Cardiac muscle cell (in vitro differentiated cells and primary cell): ENCODE data around the gene MOCS3. TPM values are rescaled to one million over a fixed set of nuclear protein-coding genes. Genes with fewer than 3 reads are reported as not detected.

Source experiments
- DNase-seq, 2 donors: peaks; one replicate each; pipeline versions ENCODE4 v3.0.0 to v3.0.0-alpha.2; 2010 to 2017; ENCODE audit warnings: low read depth in 1 of 2, low spot score in 1 of 2
- H3K27ac ChIP-seq: fragments of 200-600 bp; sonication (generic); 2 replicates; pipeline ENCODE4 v1.5.1; 2016
- H3K27me3 ChIP-seq: fragments of 200-600 bp; sonication (generic); 2 replicates; pipeline ENCODE4 v1.6.0; 2016; ENCODE audit warnings: control low read depth
- H3K36me3 ChIP-seq: fragments of 200-600 bp; sonication (generic); 2 replicates; pipeline ENCODE4 v1.5.1; 2016; ENCODE audit warnings: control low read depth
- H3K4me1 ChIP-seq: fragments of 200-600 bp; sonication (generic); 2 replicates; pipeline ENCODE4 v1.8.1; 2017; ENCODE audit warnings: low read depth, mild to moderate bottlenecking, mixed run types
- H3K4me3 ChIP-seq: fragments of 200-600 bp; sonication (generic); 2 replicates; pipeline ENCODE4 v1.5.1; 2016; ENCODE audit warnings: mild to moderate bottlenecking
- H3K9me3 ChIP-seq: fragments of 200-600 bp; sonication (generic); 2 replicates; pipeline ENCODE4 v1.5.1; 2017; ENCODE audit warnings: low read depth, mild to moderate bottlenecking, control low read depth
- polyA plus RNA-seq: library from polyadenylated mRNA; unstranded; fragments of >200 nt; fragmentation: Nextera tagmentation; extraction: Ambion mirVana; gene quantifications from 2 replicates; pipeline ENCODE4 v1.2.1, GENCODE V29; 2016
- total RNA-seq: library from RNA; depleted of rRNA; stranded (reverse); fragments of >200 nt; gene quantifications from 2 replicates; pipeline ENCODE4 v1.2.3, GENCODE V29; 2016
- TF ChIP-seq, protein P1 (sequence below): IDR thresholded peaks from 2 replicates; pipeline ENCODE4 v1.5.1; 2012; ENCODE audit warnings: low read depth, mild to moderate bottlenecking, low read length

MOCS3 gene
- total and polyA plus RNA-seq, 2 experiments from 2014 or later: 6.2 to 9.4 TPM

DNA sequence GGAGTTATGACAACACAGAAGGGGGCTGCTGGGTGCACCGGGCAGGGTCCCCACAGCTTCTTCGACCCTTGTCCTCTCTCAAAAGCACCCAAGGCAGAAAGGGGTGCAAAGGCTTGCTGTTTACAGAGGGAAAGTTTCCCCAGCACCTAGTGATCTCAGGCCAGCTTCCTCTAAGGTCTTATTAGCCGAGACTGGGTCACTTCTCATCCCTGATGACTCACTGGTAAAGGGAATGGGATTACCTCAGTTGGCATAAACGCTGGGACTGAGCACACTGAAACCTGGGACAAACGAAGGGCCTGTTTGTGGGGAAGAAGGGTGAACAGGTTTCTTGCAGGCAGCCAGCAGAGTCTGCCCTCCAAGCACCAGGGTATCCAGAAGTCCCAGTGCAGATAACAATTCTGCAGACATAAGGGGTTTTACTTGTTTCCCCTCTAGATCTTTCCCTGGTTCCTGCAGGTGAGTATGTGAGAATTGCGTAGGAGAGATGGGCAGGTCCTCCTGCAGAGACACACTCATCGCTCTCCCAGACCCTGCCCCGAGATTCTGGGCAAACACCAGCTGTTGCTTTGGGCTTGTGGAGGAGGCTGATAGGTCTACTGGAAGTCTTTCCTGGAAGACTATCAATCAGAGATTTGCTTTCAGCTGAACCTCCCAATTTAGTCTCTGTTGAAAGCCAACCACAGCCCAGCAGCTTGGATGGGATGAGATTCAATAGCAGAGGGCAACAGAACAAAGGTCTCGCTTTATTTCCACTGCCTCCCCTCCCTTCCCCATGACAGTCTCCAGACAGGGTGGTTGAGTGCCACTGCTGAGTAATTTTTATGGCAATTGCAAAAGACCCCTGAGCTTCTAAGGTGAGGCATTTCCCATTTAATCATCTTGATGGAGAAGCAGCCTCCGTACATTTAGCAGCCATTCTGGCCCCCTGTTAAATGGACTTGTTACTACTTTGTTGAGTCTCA, 38.6 kb downstream of the MOCS3 start:
- Histone ChIP-seq H3K27me3 (no peaks in the 10 kb centered on the region), H3K9me3 (no peaks in the 10 kb centered on the region), H3K4me1 (no peaks in the 10 kb centered on the region), H3K27ac (no peak overlapping the region), H3K4me3 (no peak overlapping the region), H3K36me3 (no peaks in the 10 kb centered on the region)
- TF ChIP-seq, protein P1, sequence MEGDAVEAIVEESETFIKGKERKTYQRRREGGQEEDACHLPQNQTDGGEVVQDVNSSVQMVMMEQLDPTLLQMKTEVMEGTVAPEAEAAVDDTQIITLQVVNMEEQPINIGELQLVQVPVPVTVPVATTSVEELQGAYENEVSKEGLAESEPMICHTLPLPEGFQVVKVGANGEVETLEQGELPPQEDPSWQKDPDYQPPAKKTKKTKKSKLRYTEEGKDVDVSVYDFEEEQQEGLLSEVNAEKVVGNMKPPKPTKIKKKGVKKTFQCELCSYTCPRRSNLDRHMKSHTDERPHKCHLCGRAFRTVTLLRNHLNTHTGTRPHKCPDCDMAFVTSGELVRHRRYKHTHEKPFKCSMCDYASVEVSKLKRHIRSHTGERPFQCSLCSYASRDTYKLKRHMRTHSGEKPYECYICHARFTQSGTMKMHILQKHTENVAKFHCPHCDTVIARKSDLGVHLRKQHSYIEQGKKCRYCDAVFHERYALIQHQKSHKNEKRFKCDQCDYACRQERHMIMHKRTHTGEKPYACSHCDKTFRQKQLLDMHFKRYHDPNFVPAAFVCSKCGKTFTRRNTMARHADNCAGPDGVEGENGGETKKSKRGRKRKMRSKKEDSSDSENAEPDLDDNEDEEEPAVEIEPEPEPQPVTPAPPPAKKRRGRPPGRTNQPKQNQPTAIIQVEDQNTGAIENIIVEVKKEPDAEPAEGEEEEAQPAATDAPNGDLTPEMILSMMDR: no peak
- DNase-seq: peak in 1 of 2 donors; percentile 29

DNA sequence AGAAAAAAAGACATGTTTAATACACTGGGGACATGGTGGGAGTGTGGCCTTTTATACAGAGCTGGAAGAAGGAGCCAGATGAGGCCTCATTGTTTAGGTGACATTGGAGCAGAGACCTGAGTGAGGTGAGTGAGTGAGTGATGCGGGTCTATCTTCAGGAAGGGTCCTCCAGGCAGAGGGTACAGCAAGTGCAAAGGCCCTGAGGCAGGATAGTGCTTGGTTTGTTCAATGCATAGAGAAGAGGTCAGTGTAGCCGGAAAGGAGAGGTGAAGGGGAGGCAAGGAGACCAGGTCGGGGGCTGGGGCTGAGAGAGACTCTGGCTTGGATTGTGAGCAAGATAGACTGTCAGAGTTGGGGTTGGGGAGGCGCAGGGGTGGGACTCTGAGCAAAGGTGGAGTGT, 40.7 kb downstream of the MOCS3 start:
- no peaks in the 10 kb centered on the region for H3K27me3 ChIP-seq
- H3K27ac ChIP-seq: no peak overlapping the region
- no peaks in the 10 kb centered on the region for H3K4me1 ChIP-seq
- peaks cover 4% of the 10 kb centered on the region for H3K36me3 ChIP-seq
- no peak for DNase-seq
- H3K9me3 ChIP-seq: no peaks in the 10 kb centered on the region
- no peak overlapping the region for H3K4me3 ChIP-seq
- TF ChIP-seq, protein P1: no peak

DNA sequence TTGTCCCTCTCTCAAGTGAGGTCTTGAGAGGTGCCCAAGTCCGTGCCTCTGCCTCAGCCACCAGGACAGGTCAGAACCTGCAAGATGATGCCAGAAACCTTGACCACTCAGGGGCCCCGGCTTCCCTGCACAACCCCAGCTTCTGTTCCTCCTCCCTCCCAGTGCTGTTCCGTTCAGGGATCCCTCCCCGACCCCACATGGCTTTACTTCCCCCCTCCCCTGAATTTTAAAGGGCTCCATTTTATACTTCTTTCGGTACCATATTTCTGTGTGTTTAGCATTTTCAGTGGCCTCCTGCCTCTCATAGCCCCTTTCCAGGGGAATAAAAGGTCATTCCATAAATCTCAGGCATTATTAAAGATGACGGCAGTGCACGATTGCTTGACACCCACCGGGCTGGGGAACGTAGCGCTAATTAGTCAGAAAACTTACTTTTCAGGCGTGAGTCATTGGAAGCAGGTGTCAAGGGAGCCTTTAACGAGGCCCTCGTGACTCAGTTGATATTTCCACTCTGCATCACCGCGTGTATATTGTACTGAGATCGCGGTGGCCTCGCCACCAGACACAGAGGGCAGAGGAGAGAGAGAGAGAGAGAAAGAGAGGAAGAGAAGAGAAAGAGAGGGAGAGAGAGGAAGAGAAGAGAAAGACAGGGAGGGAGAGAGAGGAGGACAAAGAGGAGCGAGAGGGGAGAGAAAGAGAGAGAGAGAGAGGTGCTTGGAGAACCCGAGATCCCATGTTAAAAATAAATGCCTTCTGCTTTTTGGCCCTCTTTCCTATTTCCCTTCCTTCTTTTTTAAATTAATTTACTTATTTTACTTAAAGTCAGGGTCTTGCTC, 43.0 kb downstream of the MOCS3 start:
- H3K36me3 ChIP-seq: peaks cover 8% of the 10 kb centered on the region
- TF ChIP-seq, protein P1: no peak
- H3K4me1 ChIP-seq: no peaks in the 10 kb centered on the region
- no peak overlapping the region for H3K27ac ChIP-seq
- DNase-seq: no peak
- no peaks in the 10 kb centered on the region for H3K27me3 ChIP-seq
- H3K4me3 ChIP-seq: no peak overlapping the region
- H3K9me3 ChIP-seq: no peaks in the 10 kb centered on the region

DNA sequence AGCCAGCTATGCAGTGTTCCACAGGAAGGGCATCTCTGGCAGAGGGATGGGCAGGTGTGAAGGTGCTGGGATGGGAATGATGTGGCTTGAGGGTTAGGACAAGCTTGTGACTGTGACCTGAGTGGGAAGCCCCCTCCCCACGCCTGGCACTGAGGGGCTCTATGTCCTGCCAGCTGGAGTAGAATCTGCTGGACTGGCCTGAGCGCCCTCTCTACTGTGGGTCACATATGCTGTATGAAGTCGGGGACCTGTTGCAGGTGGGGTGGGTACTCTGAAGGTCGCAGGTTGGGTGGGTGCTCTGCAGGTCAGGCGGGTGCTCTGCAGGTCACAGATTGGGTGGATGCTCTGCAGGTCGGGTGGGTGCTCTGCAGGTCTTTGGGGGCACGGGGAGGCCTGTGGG, 44.0 kb downstream of the MOCS3 start:
- TF ChIP-seq, protein P1: no peak
- no peaks in the 10 kb centered on the region for H3K27me3 ChIP-seq
- no peaks in the 10 kb centered on the region for H3K9me3 ChIP-seq
- no peak for DNase-seq
- peaks cover 8% of the 10 kb centered on the region for H3K36me3 ChIP-seq
- H3K4me1 ChIP-seq: no peaks in the 10 kb centered on the region
- no peak overlapping the region for H3K27ac ChIP-seq
- no peak overlapping the region for H3K4me3 ChIP-seq

DNA sequence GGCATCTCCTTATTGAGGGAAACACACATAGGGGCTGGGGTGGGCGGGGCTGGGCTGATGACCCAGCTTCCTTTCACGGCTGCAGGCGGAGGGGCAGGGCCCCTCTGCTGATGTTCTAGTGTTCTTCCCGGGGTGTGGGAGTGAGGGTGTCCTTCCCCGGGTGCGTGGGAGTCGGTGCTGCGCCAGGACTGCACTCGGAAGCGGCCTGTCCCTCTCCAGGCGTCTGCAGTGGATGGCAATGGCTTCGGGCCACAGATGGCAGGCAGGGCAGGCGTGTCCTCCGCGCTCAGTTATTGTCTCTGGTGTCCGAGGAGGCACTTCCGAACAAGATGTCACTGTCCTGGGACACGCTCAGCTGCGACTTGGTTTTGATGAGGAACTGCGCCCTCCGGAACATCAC, 45.1 kb downstream of the MOCS3 start:
- Histone ChIP-seq H3K27ac (no peak overlapping the region), H3K9me3 (no peaks in the 10 kb centered on the region), H3K4me1 (no peaks in the 10 kb centered on the region), H3K4me3 (no peak overlapping the region), H3K36me3 (peaks cover 8% of the 10 kb centered on the region), H3K27me3 (no peaks in the 10 kb centered on the region)
- TF ChIP-seq, protein P1: no peak
- DNase-seq: no peak
